Measurements from ENCODE around the gene GPC6.

DNA sequence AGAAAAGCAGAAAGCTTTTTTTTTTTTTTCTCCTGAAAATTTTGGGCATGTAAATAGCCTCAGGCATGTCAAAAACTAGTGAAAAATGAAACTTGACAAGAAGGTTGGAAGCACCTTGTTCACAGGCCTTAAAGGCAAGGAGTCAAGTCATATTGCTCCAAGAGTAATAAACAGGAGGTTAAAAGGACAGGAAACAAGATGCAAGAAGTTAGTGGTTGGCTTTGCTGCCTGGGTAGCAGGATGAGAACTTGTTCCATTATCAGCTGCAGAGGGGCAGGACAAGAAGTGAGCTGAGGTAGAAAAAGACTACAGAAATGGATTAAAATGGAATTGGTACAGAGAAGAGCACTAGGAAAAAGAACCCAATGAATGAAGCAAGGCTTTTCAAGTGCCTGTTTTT is 1010.3 kb downstream of the GPC6 start:
- TF ChIP-seq, protein P1, sequence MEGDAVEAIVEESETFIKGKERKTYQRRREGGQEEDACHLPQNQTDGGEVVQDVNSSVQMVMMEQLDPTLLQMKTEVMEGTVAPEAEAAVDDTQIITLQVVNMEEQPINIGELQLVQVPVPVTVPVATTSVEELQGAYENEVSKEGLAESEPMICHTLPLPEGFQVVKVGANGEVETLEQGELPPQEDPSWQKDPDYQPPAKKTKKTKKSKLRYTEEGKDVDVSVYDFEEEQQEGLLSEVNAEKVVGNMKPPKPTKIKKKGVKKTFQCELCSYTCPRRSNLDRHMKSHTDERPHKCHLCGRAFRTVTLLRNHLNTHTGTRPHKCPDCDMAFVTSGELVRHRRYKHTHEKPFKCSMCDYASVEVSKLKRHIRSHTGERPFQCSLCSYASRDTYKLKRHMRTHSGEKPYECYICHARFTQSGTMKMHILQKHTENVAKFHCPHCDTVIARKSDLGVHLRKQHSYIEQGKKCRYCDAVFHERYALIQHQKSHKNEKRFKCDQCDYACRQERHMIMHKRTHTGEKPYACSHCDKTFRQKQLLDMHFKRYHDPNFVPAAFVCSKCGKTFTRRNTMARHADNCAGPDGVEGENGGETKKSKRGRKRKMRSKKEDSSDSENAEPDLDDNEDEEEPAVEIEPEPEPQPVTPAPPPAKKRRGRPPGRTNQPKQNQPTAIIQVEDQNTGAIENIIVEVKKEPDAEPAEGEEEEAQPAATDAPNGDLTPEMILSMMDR (tag by site-specific recombination; IDR thresholded peaks at IDR 0.05), result no peak
- TF ChIP-seq GLI2 (tag by site-specific recombination; IDR thresholded peaks at IDR 0.05; ENCODE audit: borderline replicate concordance, low read depth), result no peak
- TF ChIP-seq, protein P2, sequence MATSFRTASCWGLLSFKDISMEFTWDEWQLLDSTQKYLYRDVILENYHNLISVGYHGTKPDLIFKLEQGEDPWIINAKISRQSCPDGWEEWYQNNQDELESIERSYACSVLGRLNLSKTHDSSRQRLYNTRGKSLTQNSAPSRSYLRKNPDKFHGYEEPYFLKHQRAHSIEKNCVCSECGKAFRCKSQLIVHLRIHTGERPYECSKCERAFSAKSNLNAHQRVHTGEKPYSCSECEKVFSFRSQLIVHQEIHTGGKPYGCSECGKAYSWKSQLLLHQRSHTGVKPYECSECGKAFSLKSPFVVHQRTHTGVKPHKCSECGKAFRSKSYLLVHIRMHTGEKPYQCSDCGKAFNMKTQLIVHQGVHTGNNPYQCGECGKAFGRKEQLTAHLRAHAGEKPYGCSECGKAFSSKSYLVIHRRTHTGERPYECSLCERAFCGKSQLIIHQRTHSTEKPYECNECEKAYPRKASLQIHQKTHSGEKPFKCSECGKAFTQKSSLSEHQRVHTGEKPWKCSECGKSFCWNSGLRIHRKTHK (tag by site-specific recombination; IDR thresholded peaks at IDR 0.05), result no peak
